Measurements from ENCODE around the gene SF3A2.

SF3A2 gene

GRCh38 chr19:2213799-2214198 lies 22.8 kb upstream of the SF3A2 start:
- H3K36me3 ChIP-seq (ENCODE audit: control insufficient read depth, insufficient read depth, low read length), result peaks cover 11% of the 10 kb centered on the region
- H3K4ac ChIP-seq (ENCODE audit: low read depth, low read length), result no peak overlapping the region
- no peaks in the 10 kb centered on the region for H3K79me2 ChIP-seq (ENCODE audit: control insufficient read depth, insufficient read depth, low read length)
- H2BK15ac ChIP-seq (replicated peaks; ENCODE audit: low read depth), result no peak overlapping the region
- H3K4me3 ChIP-seq (ENCODE audit: low read length), result no peak overlapping the region
- WGBS (ENCODE audit: extremely low coverage, insufficient coverage, low lambda C conversion rate), result no CpG with 5 or more reads among the region's 26 CpGs
- H3K27ac ChIP-seq (ENCODE audit: low read depth, low read length), result no peak overlapping the region
- H2BK120ac ChIP-seq (ENCODE audit: low read depth, low read length), result no peak overlapping the region
- no peaks in the 10 kb centered on the region for H3K4me1 ChIP-seq (ENCODE audit: control insufficient read depth, low read depth, low read length)
- H3K23ac ChIP-seq (ENCODE audit: low read length), result no peak overlapping the region
- H2BK5ac ChIP-seq (ENCODE audit: low read length), result no peak overlapping the region
- H3K56ac ChIP-seq (ENCODE audit: low read length), result no peak overlapping the region
- H3K79me1 ChIP-seq (ENCODE audit: low read length), result no peaks in the 10 kb centered on the region
- H3K4me2 ChIP-seq (ENCODE audit: low read length), result no peak overlapping the region
- no peak overlapping the region for H3K9ac ChIP-seq (ENCODE audit: low read length)
- no peak for DNase-seq
- no peaks in the 10 kb centered on the region for H3K27me3 ChIP-seq (ENCODE audit: insufficient read depth, low read length, poor library complexity)
- H4K5ac ChIP-seq (ENCODE audit: low read length), result no peak overlapping the region
- no peak overlapping the region for H4K8ac ChIP-seq (ENCODE audit: low read depth, low read length)
- no peak overlapping the region for H2AK5ac ChIP-seq (ENCODE audit: low read length)
- no peak overlapping the region for H3K18ac ChIP-seq (ENCODE audit: low read length)

GRCh38 chr19:2214251-2214650 lies 22.4 kb upstream of the SF3A2 start:
- H3K79me2 ChIP-seq (ENCODE audit: control insufficient read depth, insufficient read depth, low read length), result no peaks in the 10 kb centered on the region
- no peak overlapping the region for H4K8ac ChIP-seq (ENCODE audit: low read depth, low read length)
- H3K23ac ChIP-seq (ENCODE audit: low read length), result no peak overlapping the region
- no peak overlapping the region for H4K5ac ChIP-seq (ENCODE audit: low read length)
- H3K36me3 ChIP-seq (ENCODE audit: control insufficient read depth, insufficient read depth, low read length), result peaks cover 11% of the 10 kb centered on the region
- no peak overlapping the region for H2BK120ac ChIP-seq (ENCODE audit: low read depth, low read length)
- DNase-seq, result no peak
- no peak overlapping the region for H3K56ac ChIP-seq (ENCODE audit: low read length)
- no peak overlapping the region for H3K4me2 ChIP-seq (ENCODE audit: low read length)
- no peaks in the 10 kb centered on the region for H3K79me1 ChIP-seq (ENCODE audit: low read length)
- no CpG with 5 or more reads among the region's 17 CpGs for WGBS (ENCODE audit: extremely low coverage, insufficient coverage, low lambda C conversion rate)
- no peak overlapping the region for H3K27ac ChIP-seq (ENCODE audit: low read depth, low read length)
- no peaks in the 10 kb centered on the region for H3K4me1 ChIP-seq (ENCODE audit: control insufficient read depth, low read depth, low read length)
- H3K9ac ChIP-seq (ENCODE audit: low read length), result no peak overlapping the region
- H2BK5ac ChIP-seq (ENCODE audit: low read length), result no peak overlapping the region
- no peaks in the 10 kb centered on the region for H3K27me3 ChIP-seq (ENCODE audit: insufficient read depth, low read length, poor library complexity)
- no peak overlapping the region for H2AK5ac ChIP-seq (ENCODE audit: low read length)
- no peak overlapping the region for H3K4me3 ChIP-seq (ENCODE audit: low read length)
- H3K18ac ChIP-seq (ENCODE audit: low read length), result no peak overlapping the region
- H2BK15ac ChIP-seq (replicated peaks; ENCODE audit: low read depth), result no peak overlapping the region
- no peak overlapping the region for H3K4ac ChIP-seq (ENCODE audit: low read depth, low read length)

GRCh38 chr19:2215281-2215751 lies 21.3 kb upstream of the SF3A2 start:
- Histone ChIP-seq H2BK120ac (ENCODE audit: low read depth, low read length) (no peak overlapping the region), H3K27ac (ENCODE audit: low read depth, low read length) (no peak overlapping the region), H3K56ac (ENCODE audit: low read length) (no peak overlapping the region), H3K4me3 (ENCODE audit: low read length) (no peak overlapping the region), H3K23ac (ENCODE audit: low read length) (no peak overlapping the region), H2BK15ac (replicated peaks; ENCODE audit: low read depth) (no peak overlapping the region), H2AK5ac (ENCODE audit: low read length) (no peak overlapping the region), H3K4me1 (ENCODE audit: control insufficient read depth, low read depth, low read length) (no peaks in the 10 kb centered on the region), H3K4ac (ENCODE audit: low read depth, low read length) (no peak overlapping the region), H3K79me2 (ENCODE audit: control insufficient read depth, insufficient read depth, low read length) (no peaks in the 10 kb centered on the region), H3K4me2 (ENCODE audit: low read length) (no peak overlapping the region), H3K9ac (ENCODE audit: low read length) (no peak overlapping the region), H2BK5ac (ENCODE audit: low read length) (no peak overlapping the region), H3K27me3 (ENCODE audit: insufficient read depth, low read length, poor library complexity) (no peaks in the 10 kb centered on the region), H3K36me3 (ENCODE audit: control insufficient read depth, insufficient read depth, low read length) (peaks cover 11% of the 10 kb centered on the region), H3K18ac (ENCODE audit: low read length) (no peak overlapping the region), H4K8ac (ENCODE audit: low read depth, low read length) (no peak overlapping the region), H4K5ac (ENCODE audit: low read length) (no peak overlapping the region), H3K79me1 (ENCODE audit: low read length) (no peaks in the 10 kb centered on the region)
- DNase-seq, result peak; percentile 26
- WGBS (ENCODE audit: extremely low coverage, insufficient coverage, low lambda C conversion rate), result no CpG with 5 or more reads among the region's 31 CpGs

- Histone ChIP-seq H3K4ac (ENCODE audit: low read depth, low read length) (no peak overlapping the region), H3K9ac (ENCODE audit: low read length) (no peak overlapping the region), H3K18ac (ENCODE audit: low read length) (no peak overlapping the region), H4K5ac (ENCODE audit: low read length) (no peak overlapping the region), H3K4me1 (ENCODE audit: control insufficient read depth, low read depth, low read length) (no peaks in the 10 kb centered on the region), H4K8ac (ENCODE audit: low read depth, low read length) (no peak overlapping the region), H2BK5ac (ENCODE audit: low read length) (no peak overlapping the region), H3K4me3 (ENCODE audit: low read length) (no peak overlapping the region), H3K27me3 (ENCODE audit: insufficient read depth, low read length, poor library complexity) (no peaks in the 10 kb centered on the region), H3K4me2 (ENCODE audit: low read length) (no peak overlapping the region), H3K36me3 (ENCODE audit: control insufficient read depth, insufficient read depth, low read length) (peaks cover 11% of the 10 kb centered on the region), H3K56ac (ENCODE audit: low read length) (no peak overlapping the region), H3K23ac (ENCODE audit: low read length) (no peak overlapping the region), H3K79me2 (ENCODE audit: control insufficient read depth, insufficient read depth, low read length) (no peaks in the 10 kb centered on the region), H2BK15ac (replicated peaks; ENCODE audit: low read depth) (no peak overlapping the region), H3K27ac (ENCODE audit: low read depth, low read length) (no peak overlapping the region), H2BK120ac (ENCODE audit: low read depth, low read length) (no peak overlapping the region), H2AK5ac (ENCODE audit: low read length) (no peak overlapping the region), H3K79me1 (ENCODE audit: low read length) (no peaks in the 10 kb centered on the region)
- no CpG with 5 or more reads among the region's 43 CpGs for WGBS (ENCODE audit: extremely low coverage, insufficient coverage, low lambda C conversion rate)
- DNase-seq, result no peak
Observed at GRCh38 chr19:2216361-2217225, 20.0 kb upstream of the SF3A2 start.

- H3K18ac ChIP-seq (ENCODE audit: low read length), result no peak overlapping the region
- no CpG with 5 or more reads among the region's 22 CpGs for WGBS (ENCODE audit: extremely low coverage, insufficient coverage, low lambda C conversion rate)
- H3K36me3 ChIP-seq (ENCODE audit: control insufficient read depth, insufficient read depth, low read length), result peaks cover 8% of the 10 kb centered on the region
- H4K8ac ChIP-seq (ENCODE audit: low read depth, low read length), result no peak overlapping the region
- H2BK5ac ChIP-seq (ENCODE audit: low read length), result no peak overlapping the region
- no peak overlapping the region for H3K4me3 ChIP-seq (ENCODE audit: low read length)
- no peak overlapping the region for H4K5ac ChIP-seq (ENCODE audit: low read length)
- H3K4ac ChIP-seq (ENCODE audit: low read depth, low read length), result no peak overlapping the region
- H3K27me3 ChIP-seq (ENCODE audit: insufficient read depth, low read length, poor library complexity), result no peaks in the 10 kb centered on the region
- H2BK120ac ChIP-seq (ENCODE audit: low read depth, low read length), result no peak overlapping the region
- H3K27ac ChIP-seq (ENCODE audit: low read depth, low read length), result no peak overlapping the region
- H3K4me2 ChIP-seq (ENCODE audit: low read length), result no peak overlapping the region
- no peak overlapping the region for H3K9ac ChIP-seq (ENCODE audit: low read length)
- H2BK15ac ChIP-seq (replicated peaks; ENCODE audit: low read depth), result no peak overlapping the region
- DNase-seq, result no peak
- no peak overlapping the region for H2AK5ac ChIP-seq (ENCODE audit: low read length)
- H3K56ac ChIP-seq (ENCODE audit: low read length), result no peak overlapping the region
- H3K79me1 ChIP-seq (ENCODE audit: low read length), result no peaks in the 10 kb centered on the region
- no peaks in the 10 kb centered on the region for H3K4me1 ChIP-seq (ENCODE audit: control insufficient read depth, low read depth, low read length)
- H3K79me2 ChIP-seq (ENCODE audit: control insufficient read depth, insufficient read depth, low read length), result no peaks in the 10 kb centered on the region
- H3K23ac ChIP-seq (ENCODE audit: low read length), result no peak overlapping the region
Observed at GRCh38 chr19:2217591-2217990, 19.0 kb upstream of the SF3A2 start.

- H3K27me3 ChIP-seq (ENCODE audit: insufficient read depth, low read length, poor library complexity), result no peaks in the 10 kb centered on the region
- no peak overlapping the region for H3K18ac ChIP-seq (ENCODE audit: low read length)
- H3K79me1 ChIP-seq (ENCODE audit: low read length), result no peaks in the 10 kb centered on the region
- H3K4me1 ChIP-seq (ENCODE audit: control insufficient read depth, low read depth, low read length), result no peaks in the 10 kb centered on the region
- H2AK5ac ChIP-seq (ENCODE audit: low read length), result no peak overlapping the region
- no peak overlapping the region for H3K9ac ChIP-seq (ENCODE audit: low read length)
- no peaks in the 10 kb centered on the region for H3K79me2 ChIP-seq (ENCODE audit: control insufficient read depth, insufficient read depth, low read length)
- H2BK15ac ChIP-seq (replicated peaks; ENCODE audit: low read depth), result no peak overlapping the region
- H3K23ac ChIP-seq (ENCODE audit: low read length), result no peak overlapping the region
- no peak overlapping the region for H3K4ac ChIP-seq (ENCODE audit: low read depth, low read length)
- H2BK5ac ChIP-seq (ENCODE audit: low read length), result no peak overlapping the region
- no peak overlapping the region for H3K56ac ChIP-seq (ENCODE audit: low read length)
- no peak overlapping the region for H2BK120ac ChIP-seq (ENCODE audit: low read depth, low read length)
- H3K27ac ChIP-seq (ENCODE audit: low read depth, low read length), result no peak overlapping the region
- WGBS (ENCODE audit: extremely low coverage, insufficient coverage, low lambda C conversion rate), result no CpG with 5 or more reads among the region's 21 CpGs
- DNase-seq, result no peak
- no peak overlapping the region for H4K5ac ChIP-seq (ENCODE audit: low read length)
- no peak overlapping the region for H3K4me2 ChIP-seq (ENCODE audit: low read length)
- H4K8ac ChIP-seq (ENCODE audit: low read depth, low read length), result no peak overlapping the region
- no peak overlapping the region for H3K4me3 ChIP-seq (ENCODE audit: low read length)
- peaks cover 8% of the 10 kb centered on the region for H3K36me3 ChIP-seq (ENCODE audit: control insufficient read depth, insufficient read depth, low read length)
Observed at GRCh38 chr19:2219726-2220125, 16.9 kb upstream of the SF3A2 start.
